Naive thymus-derived CD4-positive, alpha-beta T cell (primary cell): ENCODE measurements around the gene XPA. TPM values are rescaled to one million over a fixed set of nuclear protein-coding genes. Genes with fewer than 3 reads are reported as not detected.
A peak's percentile ranks its signal among the peaks of the same experiment; 100 is the strongest.
"Not testable (repeated sequence)": the region's sequence is repeated elsewhere in the genome, so short reads cannot be mapped to it uniquely, and the experiment has no call there.

Source experiments
- ATAC-seq: fragments of 150-1000 bp; cut with Tn5 transposase; 2 replicates; pipeline ENCODE4 v1.10.0; 2021; ENCODE audit warnings: mild to moderate bottlenecking, moderate library complexity
- CTCF ChIA-PET: fragments of 350-600 bp; sonication (Branson Sonifier 250); formaldehyde crosslinking; loops from one replicate; lab custom pipeline; 2021; ENCODE audit warnings: antibody characterized with exemption; lab: Charles Lee
- POLR2A ChIA-PET: fragments of 350-600 bp; sonication (Branson Sonifier 250); formaldehyde crosslinking; loops from one replicate; lab custom pipeline; 2021; ENCODE audit warnings: antibody characterized with exemption, inconsistent platforms; lab: Charles Lee
- DNase-seq, 9 donors: peaks; one replicate each; pipeline versions ENCODE4 v3.0.0 to v3.0.0-alpha.2; 2020 to 2022; ENCODE audit warnings: mixed read lengths in 1 of 9
- H3K27ac ChIP-seq: one replicate; pipeline ENCODE4 v1.7.0; 2013; ENCODE audit warnings: mild to moderate bottlenecking, low read depth, low read length, moderate library complexity
- H3K27me3 ChIP-seq, 2 donors: one replicate each; pipeline ENCODE4 v1.7.0; 2013; ENCODE audit warnings: low read length in 2 of 2, mild to moderate bottlenecking in 2 of 2, moderate library complexity in 2 of 2; ENCODE audit not compliant: control insufficient read depth in 2 of 2, insufficient read depth in 2 of 2
- H3K36me3 ChIP-seq, 3 experiments: 1 replicate in 2 of 3; 2 replicates in 1 of 3; pipeline ENCODE4 v1.7.0; 2013; ENCODE audit warnings: low read length in 3 of 3, mild to moderate bottlenecking in 3 of 3, moderate library complexity in 1 of 3; ENCODE audit not compliant: insufficient read depth in 3 of 3, control insufficient read depth in 2 of 3
- H3K4me1 ChIP-seq, 2 donors: one replicate each; pipeline ENCODE4 v1.7.0; 2013; ENCODE audit warnings: low read length in 2 of 2, mild to moderate bottlenecking in 2 of 2, moderate library complexity in 1 of 2; ENCODE audit not compliant: control insufficient read depth in 2 of 2, insufficient read depth in 2 of 2
- H3K4me3 ChIP-seq: 2 replicates; pipeline ENCODE4 v1.7.0; 2013; ENCODE audit warnings: mild to moderate bottlenecking, low read length
- H3K9me3 ChIP-seq, 3 experiments: 1 replicate in 2 of 3; 2 replicates in 1 of 3; pipeline ENCODE4 v1.7.0; 2013; ENCODE audit warnings: low read length in 3 of 3; ENCODE audit not compliant: control insufficient read depth in 2 of 3
- H3K27ac Mint-ChIP-seq, 9 donors: one replicate each; pipeline ENCODE4 v1.8.0; 2020 to 2022; ENCODE audit warnings: mixed read lengths in 9 of 9, mild to moderate bottlenecking in 8 of 9, moderate library complexity in 5 of 9, inconsistent platforms in 2 of 9
- H3K27me3 Mint-ChIP-seq, 5 donors: one replicate each; pipeline ENCODE4 v1.8.0; 2021 to 2022; ENCODE audit warnings: mixed read lengths in 5 of 5, mild to moderate bottlenecking in 1 of 5
- H3K36me3 Mint-ChIP-seq, 5 donors: one replicate each; pipeline ENCODE4 v1.8.0; 2020 to 2022; ENCODE audit warnings: mixed read lengths in 5 of 5, mild to moderate bottlenecking in 3 of 5, inconsistent platforms in 1 of 5
- H3K4me1 Mint-ChIP-seq, 7 donors: one replicate each; pipeline ENCODE4 v1.8.0; 2020 to 2022; ENCODE audit warnings: mixed read lengths in 7 of 7, mild to moderate bottlenecking in 3 of 7, inconsistent platforms in 1 of 7
- H3K4me3 Mint-ChIP-seq, 10 donors: one replicate each; pipeline ENCODE4 v1.8.0; 2020 to 2022; ENCODE audit warnings: mild to moderate bottlenecking in 10 of 10, mixed read lengths in 10 of 10, moderate library complexity in 6 of 10, inconsistent platforms in 2 of 10
- H3K9me3 Mint-ChIP-seq, 11 donors: one replicate each; pipeline ENCODE4 v1.8.0; 2020 to 2022; ENCODE audit warnings: mixed read lengths in 11 of 11, mild to moderate bottlenecking in 4 of 11, inconsistent platforms in 1 of 11, moderate library complexity in 1 of 11
- intact Hi-C, 2 donors: fragments of 100-400 bp; cut with micrococcal nuclease; formaldehyde crosslinking; loops; one replicate each; pipeline ENCODE4 v1.15.1; 2023
- polyA plus RNA-seq, 2 donors: library from polyadenylated mRNA; unstranded; fragments of 300-500 nt; fragmentation: Illumina TruSeq; gene quantifications; one replicate each; pipeline ENCODE4 v1.2.3, GENCODE V29; 2021
- total RNA-seq, 6 experiments: library from RNA in 5 of 6; stranded (reverse) in 5 of 6; gene quantifications; 1 replicate in 5 of 6; 2 replicates in 1 of 6; pipeline ENCODE4 v1.2.3 and lab custom pipeline; 2021 to 2026

Gene XPA
- total and polyA plus RNA-seq, 7 experiments from 2014 or later, result 16.7 to 38.9 (median 25.9) TPM

DNA sequence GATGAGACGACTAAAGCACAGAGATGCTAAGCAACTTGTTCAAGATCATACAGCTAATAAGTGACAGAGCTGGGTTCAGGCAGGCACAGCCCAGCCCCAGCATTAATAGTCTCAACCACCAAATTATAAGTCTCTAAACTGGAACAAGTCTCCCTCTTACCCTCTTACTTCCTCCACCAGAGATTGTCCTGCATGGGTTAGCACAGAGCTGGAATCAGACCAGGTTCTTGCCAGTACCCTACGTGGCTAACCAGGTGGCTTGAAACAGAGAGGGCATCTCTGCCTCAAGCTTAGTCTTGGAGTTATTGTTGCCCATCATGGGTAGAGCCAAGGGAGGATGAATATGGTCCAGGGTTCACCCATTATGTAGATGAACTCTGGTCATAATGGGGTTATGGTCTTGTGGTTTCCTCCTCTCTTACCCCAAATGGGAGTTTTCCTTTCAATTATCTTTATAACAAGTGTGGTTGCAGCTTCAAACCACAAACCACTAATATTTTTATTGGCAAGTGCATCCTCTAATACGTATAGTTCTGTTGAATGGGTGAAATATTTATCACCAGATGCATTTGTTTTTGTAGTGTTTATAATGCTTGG lies 8.3 kb upstream of the XPA start:
- intact Hi-C loops, result no loop called here
- Mint-ChIP-seq H3K27ac (no peak overlapping the region), H3K4me3 (no peak overlapping the region), H3K9me3 (no peaks in the 10 kb centered on the region), H3K4me1 (peaks cover 0 to 28% (median 0%) of the 10 kb centered on the region in 7 donors), H3K27me3 (peaks cover 0 to 24% (median 13%) of the 10 kb centered on the region in 5 donors), H3K36me3 (peaks cover 0 to 6% (median 0%) of the 10 kb centered on the region in 5 donors)
- no peak for DNase-seq
- no peaks in the 10 kb centered on the region for H3K36me3 ChIP-seq
- CTCF ChIA-PET, result interaction anchor here (0.6 to 1.4 kb wide), 3 partner anchors 9 to 207 kb away, joined by 3 to 5 read pairs (median 3); no protein-coding TSS in a partner anchor
- peaks cover 0 to 13% of the 10 kb centered on the region in 2 donors for H3K4me1 ChIP-seq
- no peaks in the 10 kb centered on the region for H3K9me3 ChIP-seq
- H3K27me3 ChIP-seq, result no peaks in the 10 kb centered on the region
- H3K27ac ChIP-seq, result no peak overlapping the region
- peak; percentile 29 for ATAC-seq
- H3K4me3 ChIP-seq, result no peak overlapping the region
- POLR2A ChIA-PET, result no interaction called here

DNA sequence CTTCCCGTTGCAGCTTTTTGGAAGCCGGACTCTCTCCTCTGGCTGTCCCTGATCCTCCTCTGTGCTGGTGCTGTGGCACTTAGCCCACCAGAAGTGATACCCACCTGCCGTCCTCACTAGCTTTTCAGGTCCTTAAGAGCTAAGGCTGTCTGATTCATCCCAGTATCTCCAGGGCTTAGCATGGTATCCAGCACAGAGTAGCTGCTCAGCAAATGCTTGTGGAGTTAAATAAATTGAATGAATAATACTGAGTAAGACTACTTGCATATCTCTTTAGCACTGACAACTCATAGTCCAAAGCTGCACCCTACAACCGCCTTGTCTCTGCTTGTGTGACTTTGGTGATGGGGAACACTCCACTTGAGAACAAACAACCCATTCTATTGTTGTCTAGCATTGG lies 7.7 kb upstream of the XPA start:
- H3K4me1 Mint-ChIP-seq, result peaks cover under 1 to 28% (median 3%) of the 10 kb centered on the region in 7 donors

DNA sequence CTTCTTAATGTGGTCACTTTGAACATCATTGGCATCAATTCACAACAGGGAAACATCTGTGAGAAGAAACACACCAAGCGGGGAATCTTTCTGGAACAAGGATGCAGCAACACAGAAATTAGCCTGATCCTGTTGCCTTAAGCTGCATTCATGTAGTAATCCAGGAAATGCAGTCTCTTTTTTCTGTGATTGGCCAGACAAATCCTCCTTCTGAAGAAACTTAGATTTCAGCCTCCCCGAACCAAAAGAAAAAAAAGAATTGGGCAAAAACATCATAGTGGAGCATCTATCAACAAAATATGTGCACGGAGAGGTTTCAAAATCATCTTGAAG lies 7.2 kb upstream of the XPA start:
- no peak for ATAC-seq

More for the DNA sequence above, 7.7 kb upstream of the XPA start:
- Histone ChIP-seq H3K27me3 (no peaks in the 10 kb centered on the region), H3K4me3 (no peak overlapping the region), H3K36me3 (no peaks in the 10 kb centered on the region), H3K4me1 (peaks cover 0 to 13% of the 10 kb centered on the region in 2 donors), H3K27ac (no peak overlapping the region), H3K9me3 (no peaks in the 10 kb centered on the region)
- intact Hi-C loops, result no loop called here
- Mint-ChIP-seq H3K27me3 (peaks cover 0 to 24% (median 10%) of the 10 kb centered on the region in 5 donors), H3K4me3 (no peak overlapping the region), H3K36me3 (peaks cover 0 to 6% (median 0%) of the 10 kb centered on the region in 5 donors), H3K27ac (peak overlapping the region in 1 of 9 donors; percentile 87), H3K9me3 (no peaks in the 10 kb centered on the region)
- ATAC-seq (no peak), DNase-seq (no peak)
- CTCF ChIA-PET, result no interaction called here
- POLR2A ChIA-PET, result no interaction called here

DNA sequence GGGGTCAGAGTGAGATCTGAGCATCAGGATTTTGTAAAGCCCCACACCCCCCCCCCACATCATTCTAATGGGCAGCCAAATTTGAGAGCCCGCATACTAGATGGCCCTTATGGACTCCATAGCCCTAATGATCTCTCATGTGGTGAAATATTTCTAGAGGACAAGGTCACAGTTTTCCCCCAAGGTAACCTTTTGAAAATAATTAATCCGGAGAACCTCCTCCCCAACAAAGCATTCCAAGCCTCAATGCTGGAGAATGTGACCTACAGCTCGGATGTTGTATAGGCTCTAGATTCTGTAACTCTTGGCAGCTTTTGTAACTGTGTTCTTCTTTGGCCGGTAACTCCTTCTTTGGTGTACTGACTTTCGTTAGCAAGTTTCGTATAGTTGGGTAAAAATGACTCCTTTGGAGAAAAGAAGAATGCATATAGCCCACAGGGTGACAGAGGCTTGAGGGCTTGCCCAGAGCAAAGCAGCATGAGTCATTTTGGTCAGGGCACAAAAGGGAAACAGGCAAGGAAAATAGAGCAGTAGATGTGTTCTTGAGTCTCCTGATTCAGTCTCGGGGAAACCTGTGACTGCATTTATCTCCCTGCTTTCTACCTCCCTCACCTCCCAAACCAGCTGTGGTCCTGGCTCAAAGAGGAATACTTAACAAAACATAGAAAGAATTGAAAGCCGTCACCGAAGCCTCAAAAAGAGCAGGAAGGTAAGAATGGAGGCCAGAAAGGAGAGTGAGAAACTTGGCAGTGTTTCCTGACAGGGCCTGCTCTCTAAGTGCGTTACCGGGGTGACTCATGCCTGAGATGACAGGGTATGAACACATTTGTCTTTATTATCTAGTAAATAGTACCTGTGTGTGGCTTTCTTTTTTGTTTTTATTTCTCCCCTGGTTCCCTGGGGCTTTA lies 6.6 kb upstream of the XPA start:
- intact Hi-C loops, result no loop called here
- no peak for DNase-seq
- Mint-ChIP-seq H3K4me1 (peaks cover 12 to 35% (median 13%) of the 10 kb centered on the region in 7 donors), H3K4me3 (peak overlapping the region in 1 of 10 donors; percentile 45), H3K27ac (peak overlapping the region in 1 of 9 donors; percentile 87), H3K27me3 (peaks cover 0 to 23% (median 7%) of the 10 kb centered on the region in 5 donors), H3K36me3 (peaks cover 0 to 6% (median 0%) of the 10 kb centered on the region in 5 donors), H3K9me3 (no peaks in the 10 kb centered on the region)
- peaks cover 6 to 13% of the 10 kb centered on the region in 2 donors for H3K4me1 ChIP-seq
- no peaks in the 10 kb centered on the region for H3K9me3 ChIP-seq
- H3K4me3 ChIP-seq, result no peak overlapping the region
- POLR2A ChIA-PET, result interaction anchor here (0.6 kb wide), 1 partner anchor 59 kb away, joined by 3 read pairs; no protein-coding TSS in a partner anchor
- ATAC-seq, result no peak
- H3K27ac ChIP-seq, result no peak overlapping the region
- CTCF ChIA-PET, result interaction anchor here (0.6 kb wide), 1 partner anchor 481 kb away, joined by 3 read pairs; no protein-coding TSS in a partner anchor
- no peaks in the 10 kb centered on the region for H3K27me3 ChIP-seq
- H3K36me3 ChIP-seq, result no peaks in the 10 kb centered on the region

More for the DNA sequence above, 7.2 kb upstream of the XPA start:
- Mint-ChIP-seq H3K36me3 (peaks cover 0 to 6% (median 0%) of the 10 kb centered on the region in 5 donors), H3K4me3 (no peak overlapping the region), H3K27ac (peak overlapping the region in 1 of 9 donors; percentile 87), H3K9me3 (no peaks in the 10 kb centered on the region), H3K27me3 (peaks cover 0 to 24% (median 8%) of the 10 kb centered on the region in 5 donors), H3K4me1 (peaks cover 6 to 33% (median 9%) of the 10 kb centered on the region in 7 donors)
- no peak overlapping the region for H3K4me3 ChIP-seq
- POLR2A ChIA-PET, result no interaction called here
- CTCF ChIA-PET, result no interaction called here
- no peaks in the 10 kb centered on the region for H3K27me3 ChIP-seq
- DNase-seq, result no peak
- H3K27ac ChIP-seq, result no peak overlapping the region
- H3K4me1 ChIP-seq, result peaks cover 0 to 13% of the 10 kb centered on the region in 2 donors
- no peaks in the 10 kb centered on the region for H3K9me3 ChIP-seq
- H3K36me3 ChIP-seq, result no peaks in the 10 kb centered on the region
- intact Hi-C loops, result no loop called here

DNA sequence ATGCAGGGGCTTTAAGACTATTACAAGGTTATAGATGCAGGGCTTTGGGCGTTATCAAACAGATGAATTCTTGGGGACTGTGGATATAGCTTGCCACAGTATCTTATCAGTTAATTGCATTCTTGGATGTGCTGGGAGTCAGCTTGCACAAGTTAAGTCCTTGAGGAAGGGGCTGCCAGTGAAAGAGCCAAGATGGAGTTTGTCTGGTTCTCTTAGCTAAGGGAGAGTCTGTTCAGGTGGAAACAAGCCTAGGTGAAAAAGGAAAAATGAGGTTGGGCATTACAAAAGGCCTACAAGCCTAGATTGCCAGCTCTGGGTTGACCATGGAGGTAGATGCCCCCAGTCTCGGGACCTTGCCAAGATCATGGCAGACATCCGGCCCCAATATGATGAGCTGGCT lies 2.7 kb upstream of the XPA start:
- H3K4me1 ChIP-seq, result peaks cover 26 to 27% of the 10 kb centered on the region in 2 donors
- H3K9me3 Mint-ChIP-seq, H3K27me3 Mint-ChIP-seq, ATAC-seq, H3K9me3 ChIP-seq, H3K4me3 ChIP-seq, H3K27me3 ChIP-seq, H3K36me3 ChIP-seq, H3K27ac ChIP-seq, DNase-seq, H3K36me3 Mint-ChIP-seq: not testable (repeated sequence)
- Mint-ChIP-seq H3K4me3 (peak overlapping the region in 6 of 10 donors; percentile 61 to 96 (median 76)), H3K4me1 (peaks cover 35 to 53% (median 46%) of the 10 kb centered on the region in 7 donors), H3K27ac (peak overlapping the region in 6 of 9 donors; percentile 63 to 97 (median 69))
- intact Hi-C loops, result loop anchor here (5.0 kb wide), 5 partner anchors 102 to 557 kb away; partner anchors contain the start of genes TDRD7 (in 2 of the 2), FOXE1 (in 1 of the 2) and TBC1D2 (in 1 of the 2)
- ChIA-PET CTCF (interaction anchor here (1.1 kb wide), 2 partner anchors 206 to 222 kb away, joined by 3 read pairs; no protein-coding TSS in a partner anchor), POLR2A (interaction anchor here (1.2 to 4.1 kb wide), 2 partner anchors 12 to 205 kb away, joined by 4 to 16 read pairs; no protein-coding TSS in a partner anchor)

DNA sequence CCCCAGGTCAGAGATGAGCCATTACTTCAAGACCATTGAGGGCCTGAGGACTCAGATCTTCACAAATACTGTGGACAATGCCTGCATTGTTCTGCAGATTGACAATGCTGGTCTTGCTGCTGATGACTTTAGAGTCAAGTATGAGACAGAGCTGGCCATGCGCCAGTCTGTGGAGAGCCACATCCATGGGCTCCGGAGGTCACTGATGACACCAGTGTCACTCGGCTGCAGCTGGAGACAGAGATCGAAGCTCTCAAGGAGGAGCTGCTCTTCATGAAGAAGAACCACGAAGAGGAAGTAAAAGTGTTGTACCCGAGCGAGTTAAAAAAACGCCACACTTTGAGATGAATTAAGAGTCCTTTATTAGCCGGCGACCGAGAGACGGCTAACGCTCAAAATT lies 2.1 kb upstream of the XPA start:
- Mint-ChIP-seq H3K4me1 (peaks cover 39 to 53% (median 52%) of the 10 kb centered on the region in 7 donors), H3K27ac (peak overlapping the region in 7 of 9 donors; percentile 63 to 97 (median 69)), H3K4me3 (peak overlapping the region in 9 of 10 donors; percentile 18 to 96 (median 68))
- H3K27me3 ChIP-seq, H3K9me3 Mint-ChIP-seq, H3K4me3 ChIP-seq, H3K9me3 ChIP-seq, H3K27ac ChIP-seq, ATAC-seq, DNase-seq, H3K36me3 Mint-ChIP-seq, H3K27me3 Mint-ChIP-seq, H3K36me3 ChIP-seq: not testable (repeated sequence)
- ChIA-PET CTCF (interaction anchor here (1.1 kb wide), 2 partner anchors 207 to 222 kb away, joined by 3 read pairs; no protein-coding TSS in a partner anchor), POLR2A (interaction anchor here (3.6 to 4.1 kb wide), 3 partner anchors 11 to 222 kb away, joined by 16 to 27 read pairs (median 19); partner anchors contain the start of gene TRMO)
- H3K4me1 ChIP-seq, result peaks cover 32% of the 10 kb centered on the region in 2 donors
- intact Hi-C loops, result loop anchor here (5.0 kb wide), 5 partner anchors 103 to 558 kb away; partner anchors contain the start of genes TDRD7 (in 2 of the 2), FOXE1 (in 1 of the 2) and TBC1D2 (in 1 of the 2)
